ENCODE measurements around the gene MVB12B. TPM values are rescaled to one million over a fixed set of nuclear protein-coding genes. Genes with fewer than 3 reads are reported as not detected.
A peak's percentile ranks its signal among the peaks of the same experiment; 100 is the strongest.

Gene MVB12B
- total RNA-seq, 2 experiments from 2014 or later = 7.9 to 9.5 TPM

- H3K4me3 Mint-ChIP-seq = no peak overlapping the region
- no peak overlapping the region for H3K27ac Mint-ChIP-seq
- DNase-seq = peak; percentile 16
- no peaks in the 10 kb centered on the region for H3K36me3 Mint-ChIP-seq
- peaks cover 17% of the 10 kb centered on the region for H3K4me1 Mint-ChIP-seq
- H3K9me3 Mint-ChIP-seq = no peaks in the 10 kb centered on the region
- H3K27me3 Mint-ChIP-seq = no peaks in the 10 kb centered on the region
Observed at GRCh38 chr9:126317513-126317912, 9.1 kb upstream of the MVB12B start.

- H3K36me3 Mint-ChIP-seq = no peaks in the 10 kb centered on the region
- no peak overlapping the region for H3K27ac Mint-ChIP-seq
- H3K4me1 Mint-ChIP-seq = peaks cover 15% of the 10 kb centered on the region
- H3K4me3 Mint-ChIP-seq = no peak overlapping the region
- no peaks in the 10 kb centered on the region for H3K27me3 Mint-ChIP-seq
- H3K9me3 Mint-ChIP-seq = peaks cover 4% of the 10 kb centered on the region
- no peak for DNase-seq
Observed at GRCh38 chr9:126318858-126319257, 7.8 kb upstream of the MVB12B start.

- Mint-ChIP-seq H3K9me3 (peaks cover 7% of the 10 kb centered on the region), H3K27me3 (no peaks in the 10 kb centered on the region), H3K4me3 (no peak overlapping the region), H3K36me3 (no peaks in the 10 kb centered on the region), H3K27ac (no peak overlapping the region), H3K4me1 (peaks cover 15% of the 10 kb centered on the region)
- DNase-seq = no peak
Observed at GRCh38 chr9:126319671-126320070, 7.0 kb upstream of the MVB12B start.

GRCh38 chr9:126320158-126320922, 6.3 kb upstream of the MVB12B start:
- H3K36me3 Mint-ChIP-seq = no peaks in the 10 kb centered on the region
- H3K9me3 Mint-ChIP-seq = peaks cover 7% of the 10 kb centered on the region
- no peaks in the 10 kb centered on the region for H3K27me3 Mint-ChIP-seq
- H3K4me3 Mint-ChIP-seq = no peak overlapping the region
- H3K27ac Mint-ChIP-seq = no peak overlapping the region
- peaks cover 15% of the 10 kb centered on the region for H3K4me1 Mint-ChIP-seq
- DNase-seq = peak; percentile 8

GRCh38 chr9:126321742-126322141, 4.9 kb upstream of the MVB12B start:
- no peaks in the 10 kb centered on the region for H3K27me3 Mint-ChIP-seq
- H3K27ac Mint-ChIP-seq = no peak overlapping the region
- peaks cover 19% of the 10 kb centered on the region for H3K4me1 Mint-ChIP-seq
- no peaks in the 10 kb centered on the region for H3K36me3 Mint-ChIP-seq
- H3K4me3 Mint-ChIP-seq = no peak overlapping the region
- H3K9me3 Mint-ChIP-seq = peaks cover 7% of the 10 kb centered on the region
- no peak for DNase-seq

- peaks cover 7% of the 10 kb centered on the region for H3K36me3 Mint-ChIP-seq
- peak overlapping the region; percentile 83 for H3K27ac Mint-ChIP-seq
- peaks cover 35% of the 10 kb centered on the region for H3K4me1 Mint-ChIP-seq
- peak overlapping the region; percentile 80 for H3K4me3 Mint-ChIP-seq
- H3K9me3 Mint-ChIP-seq = peaks cover 8% of the 10 kb centered on the region
- no peaks in the 10 kb centered on the region for H3K27me3 Mint-ChIP-seq
- no peak for DNase-seq
Observed at GRCh38 chr9:126325821-126326220, 808 bp upstream of the MVB12B start.

GRCh38 chr9:126327006-126327713, 531 bp downstream of the MVB12B start:
- Mint-ChIP-seq H3K4me1 (peaks cover 44% of the 10 kb centered on the region), H3K27me3 (no peaks in the 10 kb centered on the region), H3K9me3 (peaks cover 8% of the 10 kb centered on the region), H3K4me3 (peak overlapping the region; percentile 83), H3K36me3 (peaks cover 7% of the 10 kb centered on the region), H3K27ac (peak overlapping the region; percentile 78)
- peak; percentile 44 for DNase-seq

- Mint-ChIP-seq H3K9me3 (peaks cover 8% of the 10 kb centered on the region), H3K36me3 (peaks cover 7% of the 10 kb centered on the region), H3K4me1 (peaks cover 45% of the 10 kb centered on the region), H3K4me3 (peak overlapping the region; percentile 83), H3K27me3 (no peaks in the 10 kb centered on the region), H3K27ac (peak overlapping the region; percentile 78)
- peak; percentile 8 for DNase-seq
Observed at GRCh38 chr9:126327714-126328185, 1.1 kb downstream of the MVB12B start.

- Mint-ChIP-seq H3K27ac (peak overlapping the region; percentile 78), H3K36me3 (peaks cover 7% of the 10 kb centered on the region), H3K27me3 (no peaks in the 10 kb centered on the region), H3K9me3 (peaks cover 8% of the 10 kb centered on the region), H3K4me1 (peaks cover 45% of the 10 kb centered on the region), H3K4me3 (peak overlapping the region; percentile 83)
- DNase-seq = no peak
Observed at GRCh38 chr9:126328407-126328806, 1.8 kb downstream of the MVB12B start.

GRCh38 chr9:126329476-126330275, 3.0 kb downstream of the MVB12B start:
- DNase-seq = peak; percentile 22
- Mint-ChIP-seq H3K4me1 (peaks cover 50% of the 10 kb centered on the region), H3K27ac (peak overlapping the region; percentile 16), H3K9me3 (peaks cover 1% of the 10 kb centered on the region), H3K36me3 (peaks cover 7% of the 10 kb centered on the region), H3K27me3 (no peaks in the 10 kb centered on the region), H3K4me3 (peak overlapping the region; percentile 8)

GRCh38 chr9:126330536-126330935, 3.9 kb downstream of the MVB12B start:
- H3K27me3 Mint-ChIP-seq = no peaks in the 10 kb centered on the region
- no peak overlapping the region for H3K27ac Mint-ChIP-seq
- peaks cover 7% of the 10 kb centered on the region for H3K36me3 Mint-ChIP-seq
- H3K4me1 Mint-ChIP-seq = peaks cover 52% of the 10 kb centered on the region
- no peak for DNase-seq
- peaks cover 1% of the 10 kb centered on the region for H3K9me3 Mint-ChIP-seq
- no peak overlapping the region for H3K4me3 Mint-ChIP-seq

- DNase-seq = peak; percentile 29
- no peak overlapping the region for H3K27ac Mint-ChIP-seq
- peaks cover 1% of the 10 kb centered on the region for H3K9me3 Mint-ChIP-seq
- peaks cover 53% of the 10 kb centered on the region for H3K4me1 Mint-ChIP-seq
- no peak overlapping the region for H3K4me3 Mint-ChIP-seq
- no peaks in the 10 kb centered on the region for H3K27me3 Mint-ChIP-seq
- peaks cover 7% of the 10 kb centered on the region for H3K36me3 Mint-ChIP-seq
Observed at GRCh38 chr9:126331964-126332748, 5.5 kb downstream of the MVB12B start.

- Mint-ChIP-seq H3K4me3 (no peak overlapping the region), H3K4me1 (peaks cover 38% of the 10 kb centered on the region), H3K36me3 (no peaks in the 10 kb centered on the region), H3K27me3 (no peaks in the 10 kb centered on the region), H3K27ac (no peak overlapping the region), H3K9me3 (no peaks in the 10 kb centered on the region)
- no peak for DNase-seq
Observed at GRCh38 chr9:126334721-126335621, 8.3 kb downstream of the MVB12B start.

All from activated naive CD8-positive, alpha-beta T cell treated with anti-CD3 and anti-CD28 coated beads for 36 hours (primary cell).